HFF-Myc (cell line): ENCODE results near the gene SLC43A1.
"Not testable (repeated sequence)": the region's sequence is repeated elsewhere in the genome, so short reads cannot be mapped to it uniquely, and the experiment has no call there.

Source experiments
- DNase-seq: peaks from one replicate; pipeline ENCODE4 v3.0.0-alpha.2; 2011; ENCODE audit warnings: low read depth; ENCODE audit errors: extremely low read depth
- H3K4me3 ChIP-seq: replicated peaks from 2 replicates; pipeline ENCODE4 v1.5.1; 2011; ENCODE audit warnings: low read depth, mild to moderate bottlenecking, control low read depth, low read length
- TF ChIP-seq, protein P1 (sequence below): IDR thresholded peaks from 2 replicates; pipeline ENCODE4 v1.5.1; 2012; ENCODE audit warnings: mild to moderate bottlenecking, low read depth, low read length, control low read depth; ENCODE audit errors: missing control alignments

SLC43A1 gene

DNA sequence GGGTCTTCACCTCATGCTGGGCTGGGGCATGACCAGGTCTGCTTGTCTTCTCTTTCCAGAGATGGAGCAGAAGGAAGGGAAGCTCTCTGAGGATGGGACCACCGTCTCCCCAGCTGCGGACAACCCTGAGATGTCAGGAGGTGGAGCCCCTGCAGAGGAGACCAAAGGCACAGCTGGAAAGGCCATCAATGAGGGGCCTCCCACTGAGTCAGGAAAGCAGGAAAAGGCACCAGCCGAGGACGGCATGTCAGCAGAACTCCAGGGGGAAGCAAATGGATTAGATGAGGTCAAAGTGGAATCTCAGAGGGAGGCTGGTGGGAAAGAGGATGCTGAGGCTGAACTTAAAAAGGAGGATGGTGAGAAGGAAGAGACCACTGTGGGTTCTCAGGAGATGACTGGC, 27.1 kb upstream of the SLC43A1 start:
- no peak for DNase-seq
- no peak overlapping the region for H3K4me3 ChIP-seq
- TF ChIP-seq, protein P1, sequence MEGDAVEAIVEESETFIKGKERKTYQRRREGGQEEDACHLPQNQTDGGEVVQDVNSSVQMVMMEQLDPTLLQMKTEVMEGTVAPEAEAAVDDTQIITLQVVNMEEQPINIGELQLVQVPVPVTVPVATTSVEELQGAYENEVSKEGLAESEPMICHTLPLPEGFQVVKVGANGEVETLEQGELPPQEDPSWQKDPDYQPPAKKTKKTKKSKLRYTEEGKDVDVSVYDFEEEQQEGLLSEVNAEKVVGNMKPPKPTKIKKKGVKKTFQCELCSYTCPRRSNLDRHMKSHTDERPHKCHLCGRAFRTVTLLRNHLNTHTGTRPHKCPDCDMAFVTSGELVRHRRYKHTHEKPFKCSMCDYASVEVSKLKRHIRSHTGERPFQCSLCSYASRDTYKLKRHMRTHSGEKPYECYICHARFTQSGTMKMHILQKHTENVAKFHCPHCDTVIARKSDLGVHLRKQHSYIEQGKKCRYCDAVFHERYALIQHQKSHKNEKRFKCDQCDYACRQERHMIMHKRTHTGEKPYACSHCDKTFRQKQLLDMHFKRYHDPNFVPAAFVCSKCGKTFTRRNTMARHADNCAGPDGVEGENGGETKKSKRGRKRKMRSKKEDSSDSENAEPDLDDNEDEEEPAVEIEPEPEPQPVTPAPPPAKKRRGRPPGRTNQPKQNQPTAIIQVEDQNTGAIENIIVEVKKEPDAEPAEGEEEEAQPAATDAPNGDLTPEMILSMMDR = no peak

DNA sequence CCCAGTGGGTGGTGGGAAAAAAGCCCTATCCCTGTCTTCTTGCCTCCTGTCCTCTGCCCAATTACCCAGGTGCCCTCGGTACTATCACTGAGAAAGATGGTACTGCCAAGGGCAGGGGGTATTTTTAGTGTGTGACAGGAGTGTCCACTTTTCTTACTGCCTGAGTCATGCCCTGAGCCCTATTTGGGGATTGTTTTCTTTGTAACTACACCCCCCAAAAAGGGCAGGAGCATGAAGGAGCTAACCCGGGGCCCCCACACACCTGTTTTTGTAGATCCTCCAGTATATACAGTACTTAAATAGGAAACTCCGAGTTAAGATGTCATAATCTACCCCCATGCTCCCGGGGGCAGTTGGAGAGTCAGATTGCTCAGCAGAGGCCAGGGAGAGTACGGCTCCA, 25.7 kb upstream of the SLC43A1 start:
- DNase-seq = no peak
- TF ChIP-seq, protein P1 = no peak
- H3K4me3 ChIP-seq = no peak overlapping the region

DNA sequence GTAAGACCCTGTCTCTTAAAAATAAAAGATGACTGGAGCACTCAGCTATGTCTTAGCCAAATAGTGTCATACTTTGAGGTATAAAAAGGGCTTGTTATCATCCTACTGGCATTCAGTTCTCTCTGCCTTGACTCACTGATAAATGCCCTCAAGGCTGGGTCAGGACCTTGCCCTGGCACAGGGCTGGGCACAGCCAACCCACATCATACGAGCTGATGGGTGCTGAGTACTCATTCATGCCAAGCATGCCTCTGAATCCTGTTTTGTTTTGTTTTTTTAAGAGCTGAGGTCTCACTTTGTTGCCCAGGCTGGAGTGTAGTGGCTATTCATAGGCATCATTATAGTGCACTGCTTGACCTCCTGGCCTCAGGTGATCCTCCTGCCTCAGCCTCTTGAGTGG, 23.8 kb upstream of the SLC43A1 start:
- TF ChIP-seq, protein P1 = no peak
- no peak for DNase-seq
- H3K4me3 ChIP-seq = no peak overlapping the region

DNA sequence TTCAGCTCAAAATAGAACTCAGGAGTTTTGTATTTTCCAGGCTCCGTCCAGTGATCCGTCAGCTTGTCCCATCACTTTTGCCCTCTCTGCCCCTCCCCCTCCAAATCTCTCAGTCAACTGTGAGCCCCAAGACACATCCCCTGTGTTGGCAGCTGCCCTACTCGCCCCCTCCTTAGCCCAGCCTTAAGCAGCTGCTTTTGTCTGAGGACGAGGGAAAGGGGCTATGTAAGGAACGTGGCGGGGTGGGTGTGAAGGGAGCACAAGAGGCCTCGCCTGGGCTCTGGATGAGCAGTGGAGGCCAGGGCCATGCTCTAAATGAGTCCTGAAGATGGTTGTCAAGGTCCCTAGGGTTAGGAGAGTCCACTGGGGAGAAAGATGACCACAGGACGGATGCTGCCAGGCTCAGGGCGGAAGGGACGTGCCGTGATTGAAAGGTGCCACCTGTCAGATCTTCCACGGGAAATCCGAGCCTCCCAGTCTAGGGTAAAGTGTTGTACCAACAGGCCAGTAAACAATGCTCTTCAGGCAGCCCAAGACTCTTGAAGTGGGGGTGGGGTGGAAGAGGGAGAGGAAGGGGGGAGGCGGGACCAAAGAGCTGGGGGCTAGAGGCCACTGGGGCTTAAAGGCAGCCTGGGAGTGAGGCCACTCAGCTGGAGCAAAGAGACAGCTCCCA, 21.6 kb upstream of the SLC43A1 start, which contains the start of gene SMTNL1:
TSS of gene SMTNL1 (plus strand) at position 649 of the 673 bp plus-strand sequence. CDS start 5,048 bp downstream, outside the sequence.
- TF ChIP-seq, protein P1 = no peak
- DNase-seq = no peak
- no peak within 1 kb of the TSS for H3K4me3 ChIP-seq

DNA sequence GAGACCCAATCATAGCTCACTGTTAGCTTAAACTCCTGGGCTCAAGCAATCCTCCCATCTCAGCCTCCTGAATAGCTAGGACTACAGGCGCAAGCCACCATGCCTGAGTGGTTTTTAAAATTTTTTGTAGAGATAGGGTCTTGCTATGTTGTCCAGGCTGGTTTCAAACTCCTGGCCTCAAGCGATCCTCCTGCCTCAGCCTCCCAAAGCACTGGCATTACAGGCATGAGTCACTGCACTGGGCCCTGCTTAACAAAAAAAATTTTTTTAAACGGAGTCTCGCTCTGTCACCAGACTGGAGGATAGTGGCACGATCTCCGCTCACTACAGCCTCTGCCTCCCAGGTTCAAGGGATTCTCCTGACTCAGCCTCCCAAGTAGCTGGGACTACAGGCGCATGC, 18.9 kb upstream of the SLC43A1 start:
- not testable (repeated sequence) for DNase-seq

DNA sequence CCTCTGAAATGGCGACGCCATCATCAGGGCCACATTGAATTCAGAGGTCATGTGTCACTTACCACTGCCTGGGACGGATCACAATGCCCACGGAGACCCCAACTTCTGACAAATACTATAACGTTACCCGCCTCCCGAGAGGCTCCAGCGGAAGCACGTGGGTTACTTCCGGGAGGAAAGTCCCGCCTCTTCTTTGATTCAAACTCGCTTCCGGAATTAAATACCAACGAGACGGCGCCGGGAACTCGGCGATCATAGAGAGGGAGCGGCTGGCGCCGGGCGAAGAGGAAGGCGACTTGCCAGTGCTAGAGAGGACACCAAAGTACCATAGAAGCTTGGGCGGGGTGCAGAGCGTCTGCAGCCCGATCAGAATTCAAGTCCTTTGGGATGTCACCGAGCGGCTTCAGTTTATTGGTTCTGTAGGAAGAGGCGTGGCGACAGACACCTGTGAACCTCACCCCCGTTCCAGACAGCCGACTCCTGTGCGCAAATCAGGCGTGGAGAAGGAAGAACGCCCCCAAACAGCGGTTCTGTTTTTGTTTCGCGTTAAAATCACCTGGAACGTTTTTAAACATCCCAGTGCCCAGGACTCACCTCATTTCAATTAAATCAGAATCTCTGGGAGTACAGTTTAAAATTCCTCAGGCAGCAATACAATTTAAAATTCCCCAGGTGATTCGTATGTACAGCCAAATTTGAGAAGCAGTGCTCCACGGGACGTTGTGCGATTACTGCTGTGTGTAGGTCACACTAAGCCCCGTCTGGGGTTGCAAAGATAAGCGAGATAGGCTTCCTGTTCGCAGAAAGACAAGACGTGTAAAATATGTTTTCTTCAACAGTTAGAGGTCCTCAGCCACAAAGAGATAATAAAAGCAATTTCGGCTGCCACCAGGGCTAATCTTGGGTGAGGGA, 15.3 kb upstream of the SLC43A1 start, which contains the start of gene TIMM10:
TSS of gene TIMM10 (minus strand) at position 159 of the 912 bp plus-strand sequence. CDS start 565 bp downstream, outside the sequence.
- peak within 1 kb of the TSS; percentile 99 for H3K4me3 ChIP-seq
- peak; percentile 88 for DNase-seq
- TF ChIP-seq, protein P1 = no peak

More for the DNA sequence above, 18.9 kb upstream of the SLC43A1 start:
- H3K4me3 ChIP-seq = not testable (repeated sequence)

DNA sequence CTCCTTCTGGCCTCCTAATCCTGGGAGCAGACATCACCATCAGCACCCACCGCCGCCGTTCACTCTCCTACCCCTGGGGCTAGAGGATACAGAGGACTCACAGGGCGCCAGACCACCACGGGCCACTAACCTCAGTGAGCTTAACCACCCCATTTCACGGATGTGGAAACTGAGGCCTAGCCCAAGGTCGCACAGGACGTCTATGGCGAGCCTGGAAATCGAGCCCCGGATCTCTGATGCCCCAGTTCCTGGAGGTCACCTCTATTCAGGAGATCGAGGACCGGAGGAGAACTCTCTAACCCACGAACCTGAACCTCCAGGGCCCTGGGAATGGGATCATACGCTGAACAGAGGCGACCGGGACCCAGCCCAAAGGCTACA, 14.7 kb upstream of the SLC43A1 start:
- no peak for DNase-seq
- H3K4me3 ChIP-seq = peak overlapping the region; percentile 99
- TF ChIP-seq, protein P1 = no peak
